Muscle layer of duodenum (tissue), 2 donors: Measurements from ENCODE around the gene CDK5.

Experiments used
- H3K27ac ChIP-seq: one replicate; pipeline ENCODE4 v1.7.0; 2013; ENCODE audit warnings: mild to moderate bottlenecking, low read length
- H3K27me3 ChIP-seq: one replicate; pipeline ENCODE4 v1.7.0; 2013; ENCODE audit warnings: low read depth, mild to moderate bottlenecking, control low read depth, low read length
- H3K36me3 ChIP-seq, 2 donors: one replicate each; pipeline ENCODE4 v1.7.0; 2013; ENCODE audit warnings: low read length in 2 of 2, control low read depth in 1 of 2, mild to moderate bottlenecking in 1 of 2; ENCODE audit not compliant: insufficient read depth in 2 of 2, control insufficient read depth in 1 of 2
- H3K4me1 ChIP-seq, 2 donors: one replicate each; pipeline ENCODE4 v1.7.0; 2013; ENCODE audit warnings: low read length in 2 of 2, mild to moderate bottlenecking in 2 of 2, control low read depth in 1 of 2, moderate library complexity in 1 of 2; ENCODE audit not compliant: insufficient read depth in 2 of 2, control insufficient read depth in 1 of 2
- H3K4me3 ChIP-seq, 2 donors: one replicate each; pipeline ENCODE4 v1.7.0; 2013; ENCODE audit warnings: low read length in 2 of 2, low read depth in 1 of 2, mild to moderate bottlenecking in 1 of 2
- H3K9me3 ChIP-seq, 2 donors: one replicate each; pipeline ENCODE4 v1.7.0; 2013; ENCODE audit warnings: low read length in 2 of 2, control low read depth in 1 of 2, mild to moderate bottlenecking in 1 of 2; ENCODE audit not compliant: control insufficient read depth in 1 of 2
- donor health status: healthy.

The CDK5 gene

DNA sequence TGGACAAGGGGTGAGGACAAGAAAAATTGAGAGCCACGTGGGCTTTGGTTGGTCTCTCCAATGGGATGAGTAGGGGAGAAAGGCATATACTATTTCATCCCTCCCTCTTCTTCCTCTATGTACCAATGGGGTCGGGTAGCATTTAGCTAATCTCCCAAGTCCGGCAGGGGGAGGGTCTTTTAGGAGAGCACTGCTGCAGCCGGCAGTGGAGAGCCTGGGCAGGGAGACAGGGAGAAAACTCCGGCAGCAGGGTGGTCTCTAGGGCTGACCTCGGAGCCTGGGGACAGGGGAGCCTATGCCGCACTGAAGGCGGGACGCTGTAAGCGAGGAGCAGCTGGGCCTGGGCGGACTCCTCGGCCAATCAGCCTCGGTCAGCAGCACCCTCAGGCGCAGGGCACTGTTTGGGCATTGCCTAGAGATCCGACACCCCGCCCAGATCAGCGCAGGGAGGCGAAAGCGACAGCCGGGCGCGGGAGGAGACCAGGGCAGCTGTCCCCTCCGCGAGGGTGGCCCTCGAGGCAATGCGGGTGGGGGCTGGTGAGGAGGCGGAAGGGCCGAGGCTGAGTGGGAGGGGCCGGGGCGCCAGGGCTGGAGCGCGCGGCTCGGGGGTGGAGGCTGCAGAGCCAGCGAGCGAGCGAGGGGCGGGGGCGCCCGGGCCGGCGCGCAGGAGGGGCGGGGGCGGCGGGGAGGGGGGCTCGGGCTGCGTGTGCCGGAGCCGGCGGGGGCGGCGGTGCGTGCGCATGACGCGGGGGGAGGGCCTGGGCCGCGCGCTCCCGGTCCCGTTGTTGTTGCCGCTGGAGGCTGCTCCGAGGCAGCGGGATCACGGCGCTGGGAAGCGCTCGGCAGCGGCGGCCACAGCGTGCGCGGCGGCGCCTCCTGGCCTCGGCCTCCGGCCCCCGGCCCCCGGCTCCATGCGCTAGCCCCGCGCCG is 28.3 kb upstream of the CDK5 start, which contains the start of gene AGAP3:
AGAP3 (plus strand) TSS at position 785 of the 930 bp plus-strand sequence. CDS start 267 bp downstream, outside the sequence.
- Histone ChIP-seq H3K4me1 (peaks cover 36 to 54% of the 10 kb centered on the region in 2 donors), H3K27me3 (no peaks in the 10 kb centered on the region), H3K27ac (peak within 1 kb of the TSS; percentile 51), H3K9me3 (no peaks in the 10 kb centered on the region), H3K36me3 (no peaks in the 10 kb centered on the region), H3K4me3 (peak within 1 kb of the TSS; percentile 71 to 86)

DNA sequence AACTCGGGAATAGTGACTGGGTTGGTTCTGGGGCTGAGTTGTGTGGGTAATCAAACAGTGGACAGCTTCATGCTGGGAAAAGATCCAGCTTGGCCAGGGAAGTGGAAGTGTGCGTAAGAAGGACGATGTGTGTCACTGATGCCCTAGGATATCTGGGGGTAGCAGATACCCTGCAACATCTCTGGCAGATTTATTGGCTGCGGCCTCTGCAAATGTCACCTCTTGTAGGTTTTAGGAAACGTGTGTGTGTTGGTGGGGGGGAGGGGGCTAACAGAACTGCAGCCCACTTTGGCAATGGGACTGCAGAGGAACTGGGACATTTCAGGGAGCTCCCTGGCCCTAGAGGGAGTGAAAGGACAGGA is 27.6 kb upstream of the CDK5 start:
- peak overlapping the region; percentile 51 for H3K27ac ChIP-seq
- peaks cover 36 to 51% of the 10 kb centered on the region in 2 donors for H3K4me1 ChIP-seq
- peak overlapping the region; percentile 48 to 68 for H3K4me3 ChIP-seq
- no peaks in the 10 kb centered on the region for H3K36me3 ChIP-seq
- H3K9me3 ChIP-seq, result no peaks in the 10 kb centered on the region
- H3K27me3 ChIP-seq, result no peaks in the 10 kb centered on the region

DNA sequence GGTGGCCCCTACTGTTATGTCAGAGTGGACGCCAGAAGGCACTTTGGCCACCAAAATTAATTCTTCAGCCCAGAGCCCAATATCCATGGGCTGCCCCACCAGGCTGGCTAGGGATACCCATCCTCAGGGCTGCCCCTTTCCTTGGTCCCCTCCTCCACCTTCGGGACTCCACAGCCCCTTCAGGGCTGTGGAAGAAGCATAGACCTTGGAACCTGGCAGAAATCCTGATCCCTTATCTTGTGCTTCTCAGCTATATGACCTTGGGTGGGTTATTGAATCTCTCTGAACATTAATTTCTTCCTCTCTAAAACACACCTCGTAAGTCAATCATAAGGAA is 26.1 kb upstream of the CDK5 start:
- no peaks in the 10 kb centered on the region for H3K36me3 ChIP-seq
- no peak overlapping the region for H3K27ac ChIP-seq
- H3K4me3 ChIP-seq, result peak overlapping the region; percentile 74 to 89
- H3K4me1 ChIP-seq, result peaks cover 29 to 53% of the 10 kb centered on the region in 2 donors
- no peaks in the 10 kb centered on the region for H3K27me3 ChIP-seq
- H3K9me3 ChIP-seq, result no peaks in the 10 kb centered on the region

DNA sequence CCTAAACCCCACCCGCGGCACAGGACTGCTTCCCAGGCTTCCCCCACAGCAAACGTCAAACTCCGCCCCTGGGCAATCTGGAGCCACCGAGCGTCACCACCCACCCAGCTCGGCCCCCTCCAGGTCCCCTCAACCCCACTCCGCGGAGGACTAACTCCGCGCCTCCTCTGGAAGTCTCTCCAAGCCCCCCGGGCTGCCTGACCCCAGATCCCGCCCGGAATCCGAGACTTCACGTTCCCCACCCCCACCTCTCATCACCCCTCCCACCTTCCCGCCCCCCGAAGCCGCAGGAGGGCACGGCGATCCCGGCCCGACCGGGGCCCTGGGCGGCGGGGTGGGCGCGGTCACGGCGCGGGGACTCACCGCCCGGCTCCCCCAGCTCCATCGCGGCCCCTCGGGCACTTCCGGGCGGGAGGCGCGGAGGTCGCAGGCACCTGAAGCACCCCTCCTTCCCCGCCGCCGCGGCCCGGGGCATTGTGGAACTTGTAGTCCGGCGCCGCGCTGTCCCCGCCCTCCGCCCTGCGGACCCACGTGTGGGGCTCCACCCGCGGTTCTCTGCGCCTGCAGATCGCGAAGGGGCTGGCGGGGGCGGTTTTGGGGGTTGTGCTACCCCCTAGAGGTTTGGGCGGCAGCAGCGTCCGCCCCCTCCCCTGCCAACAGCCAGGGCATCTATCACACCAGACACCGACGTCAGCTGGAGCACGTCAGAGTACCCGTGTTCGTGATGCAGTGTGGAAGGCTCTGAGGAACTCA is 25.6 kb upstream of the CDK5 start, which contains the start of gene TMUB1:
TMUB1 (minus strand) TSS at position 423 of the 753 bp plus-strand sequence. CDS start 930 bp downstream, outside the sequence.
- Histone ChIP-seq H3K27ac (peak within 1 kb of the TSS; percentile 77), H3K36me3 (no peaks in the 10 kb centered on the region), H3K27me3 (no peaks in the 10 kb centered on the region), H3K4me1 (peaks cover 24 to 55% of the 10 kb centered on the region in 2 donors), H3K9me3 (no peaks in the 10 kb centered on the region), H3K4me3 (peak within 1 kb of the TSS; percentile 74 to 89)

- Histone ChIP-seq H3K9me3 (no peaks in the 10 kb centered on the region), H3K27me3 (no peaks in the 10 kb centered on the region), H3K4me3 (peak overlapping the region; percentile 74 to 89), H3K4me1 (peaks cover 18 to 51% of the 10 kb centered on the region in 2 donors), H3K36me3 (peaks cover 0 to under 1% of the 10 kb centered on the region in 2 donors), H3K27ac (peak overlapping the region; percentile 77)
Measured at GRCh38 chr7:151082141-151083070, 24.7 kb upstream of the CDK5 start.

DNA sequence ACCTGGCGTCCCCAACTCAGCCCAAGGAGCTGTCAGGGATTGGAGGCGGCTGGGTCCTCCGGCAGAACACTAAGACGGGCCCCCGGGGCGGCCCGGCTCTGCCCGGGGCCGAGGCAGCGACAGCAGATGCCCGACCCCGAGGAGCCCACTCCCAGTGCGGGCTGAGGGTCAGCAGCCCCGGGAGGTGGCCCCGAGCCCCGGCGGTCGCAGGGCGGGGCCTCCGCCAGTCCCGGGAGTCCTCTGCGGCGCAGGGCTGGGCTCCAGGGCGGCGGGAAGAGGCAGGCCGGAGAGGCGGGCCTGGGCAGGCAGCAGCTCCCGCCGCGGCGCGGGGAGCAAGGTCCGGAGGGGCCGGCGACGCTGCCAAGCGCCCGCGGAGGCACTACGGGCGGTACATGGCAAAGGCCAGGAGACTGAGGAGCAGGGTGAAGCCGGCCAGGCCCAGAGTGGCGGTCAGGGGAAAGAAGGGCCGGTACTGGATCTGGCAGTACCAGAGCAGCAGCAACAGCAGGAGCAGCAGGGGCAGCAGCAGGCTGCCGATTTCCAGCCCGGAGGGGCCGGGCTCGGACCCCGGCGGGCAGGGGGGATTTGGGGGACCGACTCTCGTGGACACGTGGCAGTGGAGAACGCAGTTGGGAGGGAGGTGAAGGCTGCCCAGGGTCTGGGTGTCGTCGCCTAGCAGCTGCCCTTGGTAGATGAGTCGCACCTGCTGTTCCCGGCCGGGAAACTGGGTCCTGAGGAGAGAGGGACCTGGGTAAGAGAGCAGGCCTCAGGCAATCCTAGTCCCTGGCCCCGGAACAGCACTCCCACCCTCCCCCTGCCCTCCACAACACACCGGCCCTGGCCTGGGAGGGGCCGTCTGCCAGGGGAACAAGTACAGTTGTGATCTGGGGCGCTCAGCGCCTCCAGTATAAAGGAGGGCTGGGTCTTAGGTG is 23.7 kb upstream of the CDK5 start:
- Histone ChIP-seq H3K36me3 (peaks cover 0 to 9% of the 10 kb centered on the region in 2 donors), H3K4me1 (peaks cover 18 to 51% of the 10 kb centered on the region in 2 donors), H3K27ac (peak overlapping the region; percentile 77), H3K4me3 (peak overlapping the region; percentile 86 to 89), H3K9me3 (no peaks in the 10 kb centered on the region), H3K27me3 (no peaks in the 10 kb centered on the region)

DNA sequence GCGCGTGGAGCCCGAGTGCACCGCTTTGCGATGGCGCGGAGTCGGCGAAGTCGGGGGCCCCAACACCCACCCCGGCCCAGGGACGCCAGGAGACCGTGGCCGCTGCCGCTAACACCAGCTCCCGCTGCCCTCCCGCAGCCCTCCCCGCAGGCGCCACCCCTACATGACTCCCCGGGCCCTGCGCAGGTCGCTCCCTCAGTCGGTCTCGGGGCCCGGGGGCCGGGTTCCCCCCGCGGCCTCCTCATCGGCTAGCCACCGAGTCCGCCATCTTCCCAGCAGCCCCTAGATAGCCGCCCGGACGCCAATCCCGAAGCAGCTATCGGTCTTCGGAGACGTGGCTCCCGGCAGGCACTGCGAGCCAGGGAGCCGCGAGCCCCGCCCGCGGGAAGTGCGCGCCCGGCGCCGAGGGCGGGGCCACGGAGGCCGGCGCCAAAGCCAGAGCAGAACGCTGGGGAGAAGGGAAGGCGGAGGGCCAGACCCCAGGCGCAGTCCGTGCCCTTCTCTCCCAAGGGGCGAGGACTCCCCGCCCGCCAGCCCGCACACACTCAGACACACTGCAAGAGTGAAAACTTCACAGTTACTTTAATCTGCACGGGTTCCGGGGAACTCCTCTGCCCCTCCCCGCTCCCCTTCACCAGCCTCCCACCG is 22.9 kb upstream of the CDK5 start, which contains the start of gene FASTK:
FASTK (minus strand) TSS at position 288 of the 648 bp plus-strand sequence; CDS start at position 245, 43 bp downstream.
- Histone ChIP-seq H3K4me3 (peak within 1 kb of the TSS; percentile 86 to 89), H3K9me3 (no peaks in the 10 kb centered on the region), H3K36me3 (peaks cover 6 to 15% of the 10 kb centered on the region in 2 donors), H3K27ac (peak within 1 kb of the TSS; percentile 77), H3K27me3 (no peaks in the 10 kb centered on the region), H3K4me1 (peaks cover 17 to 48% of the 10 kb centered on the region in 2 donors)

GRCh38 chr7:151080067-151080521 is 22.4 kb upstream of the CDK5 start:
- Histone ChIP-seq H3K9me3 (no peaks in the 10 kb centered on the region), H3K36me3 (peaks cover 8 to 20% of the 10 kb centered on the region in 2 donors), H3K4me3 (peak overlapping the region; percentile 86 to 89), H3K27ac (peak overlapping the region; percentile 60), H3K4me1 (peaks cover 14 to 42% of the 10 kb centered on the region in 2 donors), H3K27me3 (no peaks in the 10 kb centered on the region)

DNA sequence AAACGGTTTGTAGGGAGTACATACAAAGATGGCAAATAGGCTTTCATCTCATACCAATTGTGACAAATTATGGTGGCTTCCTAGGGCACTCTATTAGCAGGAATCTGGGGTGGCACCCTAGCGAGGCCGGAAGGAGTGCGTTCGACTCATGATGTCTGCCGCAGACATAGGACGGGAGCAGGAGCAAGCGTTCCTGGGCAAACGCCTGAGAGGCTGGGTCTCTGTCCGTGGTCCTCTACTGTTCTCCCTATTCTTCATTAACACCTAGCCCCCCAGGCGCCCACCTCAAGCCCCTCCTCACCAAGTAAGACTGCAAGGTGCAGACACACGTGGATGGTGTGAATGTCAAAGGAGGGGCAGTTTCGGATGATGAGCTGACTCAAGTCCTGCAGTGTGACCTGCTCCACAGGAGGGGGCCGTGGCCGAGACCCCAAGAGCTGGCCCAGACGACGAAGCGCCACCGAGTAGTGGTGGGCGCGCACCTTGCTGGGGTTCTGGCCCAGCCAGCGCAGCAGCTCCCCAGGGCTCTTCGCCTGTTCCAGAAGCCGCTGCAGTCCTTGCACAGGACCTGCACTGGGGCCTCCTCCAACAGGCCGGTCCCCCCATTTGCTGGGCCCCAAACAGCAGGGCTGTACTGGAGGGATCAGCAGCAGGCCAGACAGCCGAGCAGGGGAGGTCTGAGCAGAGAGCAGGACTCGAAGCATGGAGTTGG is 21.7 kb upstream of the CDK5 start:
- Histone ChIP-seq H3K4me3 (peak overlapping the region; percentile 86 to 89), H3K27ac (peak overlapping the region; percentile 60), H3K36me3 (peaks cover 15 to 28% of the 10 kb centered on the region in 2 donors), H3K4me1 (peaks cover 14 to 41% of the 10 kb centered on the region in 2 donors), H3K27me3 (no peaks in the 10 kb centered on the region), H3K9me3 (no peaks in the 10 kb centered on the region)
